Ovary (tissue), 9 donors: ENCODE results near the gene SH3RF1. TPM values are rescaled to one million over a fixed set of nuclear protein-coding genes. Genes with fewer than 3 reads are reported as not detected.

ENCODE experiments used
- DNase-seq, 5 donors: peaks; one replicate each; pipeline ENCODE4 v3.0.0-alpha.2; 2019 to 2020
- H3K27ac ChIP-seq, 2 donors: fragments of 200-600 bp; one replicate each; pipeline versions ENCODE4 v1.5.1 to v1.8.0; 2019 to 2022
- H3K27me3 ChIP-seq: fragments of 200-600 bp; one replicate; pipeline ENCODE4 v1.8.0; 2022
- H3K36me3 ChIP-seq: fragments of 200-600 bp; sonication (generic); one replicate; pipeline ENCODE4 v1.5.1; 2019
- H3K4me1 ChIP-seq: one replicate; pipeline ENCODE4 v1.8.1; 2013; ENCODE audit warnings: mild to moderate bottlenecking, moderate library complexity; ENCODE audit not compliant: insufficient read depth
- H3K4me3 ChIP-seq: fragments of 200-600 bp; sonication (generic); one replicate; pipeline ENCODE4 v1.5.1; 2017
- H3K9me3 ChIP-seq, 2 donors: fragments of 200-600 bp in 1 of 2; sonication (generic) in 1 of 2; one replicate each; pipeline versions ENCODE4 v1.5.1 to v1.8.1; 2013 to 2019; ENCODE audit warnings: mild to moderate bottlenecking in 1 of 2, moderate library complexity in 1 of 2
- EP300 ChIP-seq: sonication (generic); formaldehyde crosslinking; IDR thresholded peaks from one replicate; pipeline ENCODE4 v1.6.1; 2017; ENCODE audit warnings: antibody characterized with exemption
- POLR2A ChIP-seq: fragments of 450-650 bp; IDR thresholded peaks from one replicate; pipeline ENCODE4 v1.6.1; 2017; ENCODE audit warnings: antibody characterized with exemption, mild to moderate bottlenecking, moderate library complexity
- WGBS, 3 donors: extraction: QIAGEN DNeasy Blood & Tissue Kit in 1 of 3; methylation state at CpG; one replicate each; pipeline versions ENCODE4 v1.1.5 to v1.1.7; 2013 to 2017; 5-methylcytosine and 5-hydroxymethylcytosine counted together
- intact Hi-C, 4 donors: fragments of 100-400 bp; cut with DNase I; formaldehyde crosslinking; loops; one replicate each; pipeline versions ENCODE4 v1.11.0 to v1.15.1; 2022 to 2023
- polyA plus RNA-seq, 2 donors: library from polyadenylated mRNA; stranded (reverse); fragments of 200-250 nt in 1 of 2; fragments of 350-450 nt in 1 of 2; fragmentation: Illumina TruSeq in 1 of 2; extraction: RNeasy Lipid Tissue Mini Kit (QIAGEN cat#74804) in 1 of 2; gene quantifications; one replicate each; pipeline ENCODE4 v1.2.3, GENCODE V29; 2013 to 2014
- total RNA-seq, 7 donors: library from RNA; depleted of rRNA in 2 of 7; stranded (reverse); fragments of >200 nt in 2 of 7; fragmentation: NEBNext Ultra II Directional in 3 of 7; extraction: Animal tissue kit (Norgen Biotek cat#: 25700) in 3 of 7; gene quantifications; one replicate each; pipeline versions ENCODE4 v1.1.0 to v1.2.4, GENCODE V29; 2016 to 2023
- TF ChIP-seq, protein P1 (sequence below), 3 donors: fragments of 450-650 bp in 2 of 3; fragments of 200-600 bp in 1 of 3; IDR thresholded peaks; one replicate each; pipeline versions ENCODE4 v1.5.1 to v1.8.0; 2016 to 2022; ENCODE audit warnings: antibody characterized with exemption in 3 of 3, mild to moderate bottlenecking in 1 of 3
- donor health status: DM: no; HTN: no; CAD: no; lungs with moderate emphysema.
- donor health status: DM: no; HTN: no; CAD: no.
- donor health status: Bipolar disorder and iron deficiency.
- donor health status: DM: yes; HTN: yes; CAD: no.
- donor health status: DM: no; HTN: no; CAD: no.
- donor health status: DM: yes; HTN: yes; CAD: no.

The SH3RF1 gene
- total and polyA plus RNA-seq, 9 donors, result 8.2 to 32.6 (median 22.3) TPM

DNA sequence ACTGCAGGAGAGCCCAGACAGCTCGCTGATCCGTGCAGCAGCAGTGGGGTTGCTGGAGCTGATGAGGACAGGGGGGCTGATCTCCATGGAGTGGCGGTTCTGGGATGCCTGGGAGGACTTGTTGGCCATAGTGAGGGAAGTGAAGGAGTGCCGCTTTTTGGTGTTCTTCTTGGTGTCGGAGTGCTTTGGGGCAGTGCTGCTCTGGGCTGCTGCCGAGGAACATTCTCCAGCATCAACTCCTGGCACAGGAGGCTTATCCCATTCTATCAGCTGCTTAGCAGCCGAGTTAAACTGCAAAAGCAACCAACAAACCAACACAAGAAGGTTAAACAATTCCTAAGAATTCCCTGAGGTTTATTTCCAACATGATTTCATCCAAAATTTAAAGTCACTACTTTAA is 134.4 kb downstream of the SH3RF1 start:
- H3K4me3 ChIP-seq, result no peak overlapping the region
- no peaks in the 10 kb centered on the region for H3K4me1 ChIP-seq
- intact Hi-C loops, result no loop called here
- no peaks in the 10 kb centered on the region for H3K27me3 ChIP-seq
- H3K9me3 ChIP-seq, result no peaks in the 10 kb centered on the region
- TF ChIP-seq POLR2A (no peak), EP300 (no peak)
- TF ChIP-seq, protein P1, sequence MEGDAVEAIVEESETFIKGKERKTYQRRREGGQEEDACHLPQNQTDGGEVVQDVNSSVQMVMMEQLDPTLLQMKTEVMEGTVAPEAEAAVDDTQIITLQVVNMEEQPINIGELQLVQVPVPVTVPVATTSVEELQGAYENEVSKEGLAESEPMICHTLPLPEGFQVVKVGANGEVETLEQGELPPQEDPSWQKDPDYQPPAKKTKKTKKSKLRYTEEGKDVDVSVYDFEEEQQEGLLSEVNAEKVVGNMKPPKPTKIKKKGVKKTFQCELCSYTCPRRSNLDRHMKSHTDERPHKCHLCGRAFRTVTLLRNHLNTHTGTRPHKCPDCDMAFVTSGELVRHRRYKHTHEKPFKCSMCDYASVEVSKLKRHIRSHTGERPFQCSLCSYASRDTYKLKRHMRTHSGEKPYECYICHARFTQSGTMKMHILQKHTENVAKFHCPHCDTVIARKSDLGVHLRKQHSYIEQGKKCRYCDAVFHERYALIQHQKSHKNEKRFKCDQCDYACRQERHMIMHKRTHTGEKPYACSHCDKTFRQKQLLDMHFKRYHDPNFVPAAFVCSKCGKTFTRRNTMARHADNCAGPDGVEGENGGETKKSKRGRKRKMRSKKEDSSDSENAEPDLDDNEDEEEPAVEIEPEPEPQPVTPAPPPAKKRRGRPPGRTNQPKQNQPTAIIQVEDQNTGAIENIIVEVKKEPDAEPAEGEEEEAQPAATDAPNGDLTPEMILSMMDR (IDR thresholded peaks at IDR 0.05), result no peak
- WGBS, 3 donors, result 86 to 91% (median 87%) methylated on average over 7 of the region's 7 CpGs
- no peak for DNase-seq
- H3K36me3 ChIP-seq, result no peaks in the 10 kb centered on the region
- no peak overlapping the region for H3K27ac ChIP-seq

DNA sequence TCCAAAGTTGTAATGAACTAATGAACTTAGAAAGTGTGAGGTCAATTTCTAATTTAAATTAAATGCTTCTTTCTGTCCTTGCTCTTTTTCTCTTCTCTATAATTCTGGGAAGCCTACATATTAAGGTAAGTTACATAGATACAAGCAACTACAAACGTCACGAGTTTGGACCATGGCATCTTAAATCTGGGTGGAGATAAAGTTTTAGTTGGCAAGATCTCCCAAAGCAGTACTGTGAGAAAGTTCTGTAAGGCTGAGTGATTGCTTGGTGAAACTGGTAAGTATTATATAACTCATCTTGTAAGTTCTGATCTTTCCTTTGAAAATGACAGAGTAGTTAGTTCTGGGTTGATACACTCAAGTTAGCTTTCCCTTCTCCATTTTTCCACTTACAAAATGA is 135.0 kb downstream of the SH3RF1 start:
- intact Hi-C loops, result no loop called here
- DNase-seq, result no peak
- 76 to 86% (median 80%) methylated on average over 2 of the region's 2 CpGs for WGBS, 3 donors
- no peaks in the 10 kb centered on the region for H3K36me3 ChIP-seq
- H3K27ac ChIP-seq, result no peak overlapping the region
- H3K27me3 ChIP-seq, result no peaks in the 10 kb centered on the region
- no peak overlapping the region for H3K4me3 ChIP-seq
- TF ChIP-seq, protein P1 (IDR thresholded peaks at IDR 0.05), result no peak
- TF ChIP-seq EP300 (no peak), POLR2A (no peak)
- no peaks in the 10 kb centered on the region for H3K9me3 ChIP-seq
- no peaks in the 10 kb centered on the region for H3K4me1 ChIP-seq

DNA sequence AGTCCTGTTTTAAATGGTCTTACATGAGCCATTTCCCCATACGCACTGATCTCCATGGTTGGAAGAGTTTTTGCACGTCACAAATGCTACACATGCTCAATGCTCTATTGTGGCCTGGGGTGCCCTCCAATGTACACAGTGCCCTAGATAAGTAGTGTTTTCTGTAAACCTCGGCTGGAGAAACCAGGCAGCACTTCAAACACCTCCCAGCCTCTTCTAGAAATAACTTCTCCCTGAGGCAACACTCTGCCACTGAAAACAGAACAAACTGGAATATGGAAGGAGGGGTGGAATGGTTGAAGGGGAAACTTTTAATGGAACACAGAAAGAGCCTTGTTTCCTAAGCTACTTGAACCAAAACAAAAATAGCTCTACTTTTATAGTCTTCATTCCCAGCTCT is 136.8 kb downstream of the SH3RF1 start:
- Histone ChIP-seq H3K27me3 (no peaks in the 10 kb centered on the region), H3K4me3 (no peak overlapping the region), H3K9me3 (no peaks in the 10 kb centered on the region), H3K27ac (no peak overlapping the region), H3K4me1 (no peaks in the 10 kb centered on the region), H3K36me3 (no peaks in the 10 kb centered on the region)
- DNase-seq, result no peak
- 75 to 80% (median 76%) methylated on average over 3 of the region's 3 CpGs for WGBS, 3 donors
- TF ChIP-seq POLR2A, result no peak
- TF ChIP-seq, protein P1 (IDR thresholded peaks at IDR 0.05), result no peak
- no peak for TF ChIP-seq EP300
- intact Hi-C loops, result no loop called here

DNA sequence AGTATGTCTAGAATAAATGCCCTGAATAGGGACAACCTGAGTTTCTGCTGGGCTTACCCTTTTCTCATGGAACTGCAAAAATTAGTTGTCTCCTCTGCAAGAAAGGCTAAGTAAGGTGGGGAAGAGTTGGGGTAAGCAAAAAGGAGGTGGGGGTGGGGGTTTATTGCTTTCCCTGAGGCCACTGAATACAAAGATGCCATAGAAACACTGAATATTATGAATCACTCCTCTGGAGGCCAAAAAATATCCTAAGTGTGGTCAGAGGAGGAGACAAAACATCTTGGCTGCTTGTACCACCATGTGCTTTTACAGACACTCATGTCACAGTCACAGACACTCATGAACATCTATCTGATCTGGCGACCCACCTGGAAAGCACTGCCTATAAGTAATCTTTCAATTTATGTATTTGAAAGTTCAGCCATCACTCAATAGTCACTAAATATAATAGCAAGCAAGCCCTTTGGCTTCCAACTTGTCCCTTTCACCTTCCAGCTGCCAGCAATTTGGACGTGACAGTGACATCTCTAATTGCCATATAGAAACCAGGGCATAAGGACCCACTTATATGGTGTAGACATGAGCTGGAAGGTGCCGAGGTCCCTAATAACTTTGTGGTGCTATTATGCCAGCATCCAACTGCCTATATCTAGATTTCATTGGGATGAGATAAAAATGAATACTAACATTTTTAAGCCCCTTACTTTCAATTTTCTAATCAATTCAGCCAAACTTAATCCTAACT is 138.0 kb downstream of the SH3RF1 start:
- 93 to 96% (median 95%) methylated on average over 3 of the region's 3 CpGs for WGBS, 3 donors
- no peaks in the 10 kb centered on the region for H3K27me3 ChIP-seq
- no peak for TF ChIP-seq EP300
- H3K4me3 ChIP-seq, result no peak overlapping the region
- intact Hi-C loops, result no loop called here
- H3K4me1 ChIP-seq, result no peaks in the 10 kb centered on the region
- DNase-seq, result no peak
- no peak overlapping the region for H3K27ac ChIP-seq
- H3K9me3 ChIP-seq, result no peaks in the 10 kb centered on the region
- H3K36me3 ChIP-seq, result no peaks in the 10 kb centered on the region

DNA sequence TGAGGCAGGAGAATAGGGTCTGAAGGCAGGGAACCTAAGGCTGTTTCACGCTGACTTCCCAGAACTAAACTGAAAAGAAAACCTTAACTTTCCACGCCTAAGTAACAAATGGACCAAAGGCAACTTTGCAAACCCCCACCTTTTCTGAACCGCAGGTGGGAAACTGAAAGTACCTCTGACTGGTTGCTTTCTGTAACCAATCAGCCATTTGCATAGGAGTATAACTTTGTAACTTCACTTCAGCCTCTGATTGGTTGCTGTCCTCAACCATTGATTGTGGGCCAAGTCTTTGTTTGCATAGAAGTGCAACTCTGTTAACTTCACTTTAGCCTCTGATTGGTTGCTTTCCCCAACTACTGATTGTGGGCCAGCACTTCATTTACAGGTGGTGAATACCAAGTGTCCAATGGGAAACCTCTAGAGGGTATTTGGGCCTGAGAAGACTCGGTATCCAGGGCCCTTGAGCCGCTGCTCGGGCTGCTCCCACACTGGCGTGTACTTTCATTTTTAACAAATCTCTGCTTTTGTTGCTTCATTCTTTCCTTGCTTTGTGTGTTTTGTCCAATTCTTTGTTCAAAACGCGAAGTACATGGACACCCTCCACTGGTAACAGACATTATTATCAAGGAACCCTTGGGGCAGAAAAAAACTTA is 139.1 kb downstream of the SH3RF1 start:
- intact Hi-C loops, result no loop called here
- Histone ChIP-seq H3K4me3 (no peak overlapping the region), H3K36me3 (no peaks in the 10 kb centered on the region), H3K4me1 (no peaks in the 10 kb centered on the region), H3K27ac (no peak overlapping the region), H3K9me3 (no peaks in the 10 kb centered on the region), H3K27me3 (no peaks in the 10 kb centered on the region)
- DNase-seq, result no peak
- no peak for TF ChIP-seq EP300
- 90 to 97% (median 96%) methylated on average over 9 of the region's 9 CpGs for WGBS, 3 donors
